ENCODE measurements around the gene PBRM1. TPM values are rescaled to one million over a fixed set of nuclear protein-coding genes. Genes with fewer than 3 reads are reported as not detected.
A peak's percentile ranks its signal among the peaks of the same experiment; 100 is the strongest.

The PBRM1 gene
- total RNA-seq, 1 experiment from 2014 or later: 40.0 TPM

DNA sequence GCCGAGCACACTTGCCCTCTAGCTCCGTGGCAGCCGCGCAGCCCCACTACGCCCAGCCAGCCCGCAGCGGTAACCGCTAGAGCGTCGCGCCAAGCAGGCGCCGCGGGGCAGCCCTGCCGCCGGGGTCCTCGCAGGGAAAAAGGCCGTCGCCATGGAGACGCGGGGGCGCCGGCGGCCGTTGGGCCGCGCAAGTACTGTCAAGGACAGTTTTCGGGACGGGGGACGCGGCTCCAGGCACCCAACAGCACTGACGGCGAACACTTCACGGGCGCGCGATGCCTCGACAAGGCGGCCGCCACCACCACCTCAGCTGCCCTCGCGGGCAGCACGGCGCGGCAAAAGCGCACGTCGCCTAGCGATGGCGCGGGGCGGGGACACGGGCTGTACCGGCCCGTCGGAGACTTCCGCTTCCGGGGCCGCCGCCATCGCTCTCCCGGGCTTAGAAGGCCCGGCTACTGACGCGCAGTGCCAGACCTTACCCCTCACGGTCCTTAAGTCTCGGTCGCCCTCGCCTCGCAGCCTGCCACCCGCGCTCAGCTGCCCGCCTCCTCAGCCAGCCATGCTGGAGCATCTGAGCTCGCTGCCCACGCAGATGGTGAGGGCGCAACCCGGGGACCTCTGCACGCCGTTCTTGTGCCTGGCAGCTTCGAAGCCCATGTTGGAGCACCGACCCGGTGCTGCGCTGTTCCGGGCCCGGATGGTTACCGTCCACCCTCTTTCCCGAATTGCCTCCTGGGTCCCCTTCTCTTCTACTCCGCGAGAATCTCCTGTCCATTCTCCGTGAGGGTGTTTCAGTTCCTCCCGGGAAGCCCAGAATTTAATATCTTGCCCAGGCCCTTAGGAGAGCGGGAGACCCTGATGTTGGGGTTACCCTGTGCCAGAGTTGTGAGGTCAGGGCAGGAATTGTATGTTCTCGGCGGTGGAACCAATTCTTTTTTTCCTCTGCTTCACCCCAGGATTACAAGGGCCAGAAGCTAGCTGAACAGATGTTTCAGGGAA, 20.3 kb upstream of the PBRM1 start, which contains the start of the genes GLT8D1 and SPCS1 (continued):
- TF ChIP-seq, protein P1, sequence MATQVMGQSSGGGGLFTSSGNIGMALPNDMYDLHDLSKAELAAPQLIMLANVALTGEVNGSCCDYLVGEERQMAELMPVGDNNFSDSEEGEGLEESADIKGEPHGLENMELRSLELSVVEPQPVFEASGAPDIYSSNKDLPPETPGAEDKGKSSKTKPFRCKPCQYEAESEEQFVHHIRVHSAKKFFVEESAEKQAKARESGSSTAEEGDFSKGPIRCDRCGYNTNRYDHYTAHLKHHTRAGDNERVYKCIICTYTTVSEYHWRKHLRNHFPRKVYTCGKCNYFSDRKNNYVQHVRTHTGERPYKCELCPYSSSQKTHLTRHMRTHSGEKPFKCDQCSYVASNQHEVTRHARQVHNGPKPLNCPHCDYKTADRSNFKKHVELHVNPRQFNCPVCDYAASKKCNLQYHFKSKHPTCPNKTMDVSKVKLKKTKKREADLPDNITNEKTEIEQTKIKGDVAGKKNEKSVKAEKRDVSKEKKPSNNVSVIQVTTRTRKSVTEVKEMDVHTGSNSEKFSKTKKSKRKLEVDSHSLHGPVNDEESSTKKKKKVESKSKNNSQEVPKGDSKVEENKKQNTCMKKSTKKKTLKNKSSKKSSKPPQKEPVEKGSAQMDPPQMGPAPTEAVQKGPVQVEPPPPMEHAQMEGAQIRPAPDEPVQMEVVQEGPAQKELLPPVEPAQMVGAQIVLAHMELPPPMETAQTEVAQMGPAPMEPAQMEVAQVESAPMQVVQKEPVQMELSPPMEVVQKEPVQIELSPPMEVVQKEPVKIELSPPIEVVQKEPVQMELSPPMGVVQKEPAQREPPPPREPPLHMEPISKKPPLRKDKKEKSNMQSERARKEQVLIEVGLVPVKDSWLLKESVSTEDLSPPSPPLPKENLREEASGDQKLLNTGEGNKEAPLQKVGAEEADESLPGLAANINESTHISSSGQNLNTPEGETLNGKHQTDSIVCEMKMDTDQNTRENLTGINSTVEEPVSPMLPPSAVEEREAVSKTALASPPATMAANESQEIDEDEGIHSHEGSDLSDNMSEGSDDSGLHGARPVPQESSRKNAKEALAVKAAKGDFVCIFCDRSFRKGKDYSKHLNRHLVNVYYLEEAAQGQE (IDR thresholded peaks at IDR 0.05; ENCODE audit: low read depth): no peak
- TF ChIP-seq, protein P2, sequence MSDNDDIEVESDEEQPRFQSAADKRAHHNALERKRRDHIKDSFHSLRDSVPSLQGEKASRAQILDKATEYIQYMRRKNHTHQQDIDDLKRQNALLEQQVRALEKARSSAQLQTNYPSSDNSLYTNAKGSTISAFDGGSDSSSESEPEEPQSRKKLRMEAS (IDR thresholded peaks at IDR 0.05): peak; percentile 89
- TF ChIP-seq ZFX (IDR thresholded peaks at IDR 0.05): peak; percentile 84

DNA sequence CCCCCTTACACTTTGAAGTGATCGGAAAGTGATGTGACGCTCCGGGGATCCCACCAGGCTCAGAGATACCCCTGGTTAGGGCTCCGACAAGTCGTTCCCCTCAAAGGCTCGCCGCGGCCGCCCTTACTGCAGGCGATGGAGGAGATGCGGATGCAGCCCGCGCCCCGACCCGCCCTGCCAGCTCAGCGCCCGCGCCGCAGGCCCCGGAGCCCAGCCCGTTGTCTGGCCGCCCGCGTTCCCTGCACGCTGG, 19.6 kb upstream of the PBRM1 start:
- ChIA-PET POLR2A (interaction anchor here (0.6 to 1.0 kb wide), 3 partner anchors 16 to 236 kb away, joined by 3 to 4 read pairs (median 3); no protein-coding TSS in a partner anchor), RAD21 (ENCODE audit: low non-redundant PET in 1 of 2, low total read pairs in 2 of 2, uncharacterized antibody in 2 of 2, unreplicated experiment in 2 of 2) (no interaction called here), CTCF (no interaction called here)
- H3K4me1 ChIP-seq (ENCODE audit: control insufficient read depth in 1 of 2, insufficient read depth in 2 of 2, low read length in 2 of 2): peaks cover 10 to 12% of the 10 kb centered on the region in 2 experiments; a peak in 3 of 4 replicates
- peak overlapping the region; percentile 94 to 96 for H3K4me3 ChIP-seq (replicated peaks in 1 of 2; ENCODE audit: low read depth in 1 of 2, low read length in 2 of 2)
- TF ChIP-seq TCF7L2 (IDR thresholded peaks at IDR 0.05; ENCODE audit: borderline replicate concordance, extremely low read depth, insufficient read depth, insufficient read length) (no peak), SIN3A (IDR thresholded peaks at IDR 0.05; ENCODE audit: low read depth) (no peak)
- ATAC-seq (peak; percentile 57; the same call in 1 of the 2 replicates), DNase-seq (ENCODE audit: low read depth, low spot score) (no peak)
- peak overlapping the region; percentile 96 for H3K27ac ChIP-seq (ENCODE audit: low read depth, low read length)
- H3K36me3 ChIP-seq (ENCODE audit: control insufficient read depth in 1 of 2, insufficient read depth in 2 of 2, low read length in 2 of 2): peaks cover 10% of the 10 kb centered on the region in 2 experiments; a peak in 3 of 4 replicates
- peak overlapping the region; percentile 45 for H2AFZ ChIP-seq (ENCODE audit: low read depth, low read length, poor library complexity, severe bottlenecking)
- no peaks in the 10 kb centered on the region for H3K9me3 ChIP-seq (ENCODE audit: control insufficient read depth in 1 of 2, insufficient read depth in 1 of 2, low read depth in 1 of 2, low read length in 2 of 2)
- no peaks in the 10 kb centered on the region for H4K20me1 ChIP-seq (ENCODE audit: insufficient read depth)
- H3K9me2 ChIP-seq (ENCODE audit: insufficient read depth): no peaks in the 10 kb centered on the region
- no peaks in the 10 kb centered on the region for H3K27me3 ChIP-seq (ENCODE audit: insufficient read depth, low read length)
- H3K79me2 ChIP-seq (ENCODE audit: insufficient read depth, low read length): peaks cover 61% of the 10 kb centered on the region
- no TSS peak for BruUV-seq (replicated peaks)
- intact Hi-C loops (cut with micrococcal nuclease): no loop called here
- peak overlapping the region; percentile 99 for H3K4me2 ChIP-seq (ENCODE audit: low read length)
- peak overlapping the region; percentile 91 for H3K9ac ChIP-seq (ENCODE audit: low read length)

Data from HCT116 (cell line).